Dendritic cell treated with granulocyte-macrophage colony-stimulating factor and Interleukin-4, amounts not matched to agents 40 ng/mL and 50 ng/mL, for 4 days (primary cell): ENCODE measurements around the gene OGFR.

ENCODE experiments used
- H3K27ac Mint-ChIP-seq: one replicate; pipeline ENCODE4 v1.8.0; 2022; ENCODE audit warnings: mild to moderate bottlenecking, mixed read lengths
- H3K27me3 Mint-ChIP-seq: one replicate; pipeline ENCODE4 v1.8.0; 2022; ENCODE audit warnings: mild to moderate bottlenecking, mixed read lengths
- H3K36me3 Mint-ChIP-seq: one replicate; pipeline ENCODE4 v1.8.0; 2022; ENCODE audit warnings: low read depth, mixed read lengths
- H3K4me1 Mint-ChIP-seq: one replicate; pipeline ENCODE4 v1.8.0; 2022; ENCODE audit warnings: low read depth, mixed read lengths
- H3K4me3 Mint-ChIP-seq: one replicate; pipeline ENCODE4 v1.8.0; 2022; ENCODE audit warnings: mild to moderate bottlenecking, moderate library complexity, mixed read lengths
- H3K9me3 Mint-ChIP-seq: one replicate; pipeline ENCODE4 v1.8.0; 2022; ENCODE audit warnings: mixed read lengths
- intact Hi-C: fragments of 100-400 bp; cut with micrococcal nuclease; formaldehyde crosslinking; loops from one replicate; pipeline ENCODE4 v1.15.0; 2022

OGFR gene

GRCh38 chr20:62773845-62774714, 30.6 kb upstream of the OGFR start:
- H3K27ac Mint-ChIP-seq: no peak overlapping the region
- H3K27me3 Mint-ChIP-seq: peaks cover 18% of the 10 kb centered on the region
- peaks cover 55% of the 10 kb centered on the region for H3K4me1 Mint-ChIP-seq
- H3K36me3 Mint-ChIP-seq: no peaks in the 10 kb centered on the region
- H3K9me3 Mint-ChIP-seq: peaks cover 8% of the 10 kb centered on the region
- intact Hi-C loops: no loop called here
- no peak overlapping the region for H3K4me3 Mint-ChIP-seq

DNA sequence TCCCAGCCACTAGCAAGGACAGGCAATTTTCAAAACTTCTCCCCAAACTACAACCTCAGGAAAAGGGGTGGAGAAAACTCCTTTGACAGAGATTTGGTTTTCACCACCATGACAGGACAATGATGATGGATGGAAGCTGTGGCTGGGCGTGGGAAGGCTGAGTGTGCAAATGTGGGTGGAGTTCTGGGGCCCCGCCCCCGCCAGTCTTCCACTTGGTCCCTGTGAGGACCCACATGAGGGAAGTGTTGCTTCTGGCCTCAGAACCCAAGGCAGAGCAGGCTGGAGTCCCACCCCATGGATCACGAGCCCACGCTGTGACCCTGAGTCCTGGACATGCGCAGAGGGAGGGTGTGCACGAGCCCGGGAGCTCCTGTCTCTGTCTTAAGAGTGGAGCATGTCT, 29.9 kb upstream of the OGFR start:
- H3K27me3 Mint-ChIP-seq: peaks cover 18% of the 10 kb centered on the region
- no peak overlapping the region for H3K4me3 Mint-ChIP-seq
- H3K4me1 Mint-ChIP-seq: peaks cover 55% of the 10 kb centered on the region
- intact Hi-C loops: no loop called here
- H3K9me3 Mint-ChIP-seq: peaks cover 8% of the 10 kb centered on the region
- H3K27ac Mint-ChIP-seq: no peak overlapping the region
- H3K36me3 Mint-ChIP-seq: no peaks in the 10 kb centered on the region

DNA sequence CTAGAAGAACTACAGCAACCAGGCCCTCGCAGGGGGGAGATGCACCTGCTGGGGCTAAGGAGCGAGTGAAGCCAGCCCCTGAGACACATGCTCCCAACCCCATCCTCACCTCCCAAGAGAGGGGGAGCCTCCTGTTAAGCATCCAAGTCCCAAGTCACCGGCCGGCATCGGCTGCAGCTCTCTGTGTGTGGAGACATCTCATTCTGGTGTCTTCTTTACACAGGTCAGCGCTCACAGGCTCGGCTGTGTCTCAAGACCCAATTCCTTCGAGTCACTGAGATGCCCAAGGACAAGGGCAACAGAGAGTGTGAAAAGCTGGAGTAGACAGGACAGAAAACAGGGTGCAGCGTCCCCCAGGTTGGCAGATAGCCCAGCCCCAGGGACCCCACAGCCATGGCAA, 29.4 kb upstream of the OGFR start:
- intact Hi-C loops: no loop called here
- H3K4me3 Mint-ChIP-seq: no peak overlapping the region
- no peaks in the 10 kb centered on the region for H3K36me3 Mint-ChIP-seq
- peaks cover 8% of the 10 kb centered on the region for H3K9me3 Mint-ChIP-seq
- peaks cover 18% of the 10 kb centered on the region for H3K27me3 Mint-ChIP-seq
- no peak overlapping the region for H3K27ac Mint-ChIP-seq
- H3K4me1 Mint-ChIP-seq: peaks cover 55% of the 10 kb centered on the region

GRCh38 chr20:62776035-62776691, 28.5 kb upstream of the OGFR start:
- Mint-ChIP-seq H3K4me3 (no peak overlapping the region), H3K27ac (no peak overlapping the region), H3K36me3 (no peaks in the 10 kb centered on the region), H3K9me3 (peaks cover 8% of the 10 kb centered on the region), H3K4me1 (peaks cover 55% of the 10 kb centered on the region), H3K27me3 (peaks cover 18% of the 10 kb centered on the region)
- intact Hi-C loops: no loop called here

- peaks cover 55% of the 10 kb centered on the region for H3K4me1 Mint-ChIP-seq
Measured at GRCh38 chr20:62776692-62777527, 27.7 kb upstream of the OGFR start.

DNA sequence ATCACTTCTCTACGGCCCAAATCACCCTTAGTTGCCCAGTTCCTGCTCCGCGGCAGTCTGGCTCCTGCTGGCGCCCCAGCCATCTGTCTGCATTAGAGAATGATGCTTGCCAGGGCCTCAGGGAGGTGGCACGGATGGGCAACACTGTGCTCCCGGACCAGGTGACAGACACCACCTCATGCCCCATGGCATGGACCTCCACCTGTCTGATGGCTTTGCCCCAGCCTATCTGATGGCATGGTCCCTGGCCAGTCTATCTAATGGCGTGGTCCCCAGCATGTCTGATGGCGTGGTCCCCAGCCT, 27.2 kb upstream of the OGFR start:
- Mint-ChIP-seq H3K27ac (no peak overlapping the region), H3K4me3 (no peak overlapping the region), H3K36me3 (no peaks in the 10 kb centered on the region), H3K4me1 (peaks cover 51% of the 10 kb centered on the region), H3K9me3 (peaks cover 8% of the 10 kb centered on the region), H3K27me3 (peaks cover 12% of the 10 kb centered on the region)
- intact Hi-C loops: no loop called here

More at GRCh38 chr20:62776692-62777527, 27.7 kb upstream of the OGFR start:
- H3K4me3 Mint-ChIP-seq: no peak overlapping the region
- intact Hi-C loops: no loop called here
- peaks cover 8% of the 10 kb centered on the region for H3K9me3 Mint-ChIP-seq
- peaks cover 13% of the 10 kb centered on the region for H3K27me3 Mint-ChIP-seq
- no peaks in the 10 kb centered on the region for H3K36me3 Mint-ChIP-seq
- no peak overlapping the region for H3K27ac Mint-ChIP-seq

DNA sequence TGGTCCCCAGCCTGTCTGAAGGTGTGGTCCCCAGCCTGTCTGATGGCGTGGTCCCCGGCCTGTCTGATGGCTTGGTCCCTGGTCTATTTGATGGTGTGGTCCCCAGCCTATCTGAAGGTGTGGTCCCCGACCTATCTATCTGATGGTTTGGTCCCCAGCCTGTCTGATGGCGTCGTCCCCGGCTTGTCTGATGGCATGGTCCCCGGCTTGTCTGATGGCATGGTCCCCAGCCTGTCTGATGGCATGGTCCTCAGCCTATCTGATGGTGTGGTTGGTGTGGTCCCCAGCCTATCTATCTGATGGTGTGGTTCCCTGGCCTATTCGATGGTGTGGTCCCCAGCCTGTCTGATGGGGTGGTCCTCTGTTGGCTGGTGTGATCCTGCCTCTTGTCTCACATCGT, 26.6 kb upstream of the OGFR start:
- Mint-ChIP-seq H3K4me3 (no peak overlapping the region), H3K27ac (no peak overlapping the region), H3K4me1 (peaks cover 51% of the 10 kb centered on the region), H3K36me3 (no peaks in the 10 kb centered on the region), H3K27me3 (peaks cover 10% of the 10 kb centered on the region), H3K9me3 (peaks cover 8% of the 10 kb centered on the region)
- intact Hi-C loops: no loop called here

DNA sequence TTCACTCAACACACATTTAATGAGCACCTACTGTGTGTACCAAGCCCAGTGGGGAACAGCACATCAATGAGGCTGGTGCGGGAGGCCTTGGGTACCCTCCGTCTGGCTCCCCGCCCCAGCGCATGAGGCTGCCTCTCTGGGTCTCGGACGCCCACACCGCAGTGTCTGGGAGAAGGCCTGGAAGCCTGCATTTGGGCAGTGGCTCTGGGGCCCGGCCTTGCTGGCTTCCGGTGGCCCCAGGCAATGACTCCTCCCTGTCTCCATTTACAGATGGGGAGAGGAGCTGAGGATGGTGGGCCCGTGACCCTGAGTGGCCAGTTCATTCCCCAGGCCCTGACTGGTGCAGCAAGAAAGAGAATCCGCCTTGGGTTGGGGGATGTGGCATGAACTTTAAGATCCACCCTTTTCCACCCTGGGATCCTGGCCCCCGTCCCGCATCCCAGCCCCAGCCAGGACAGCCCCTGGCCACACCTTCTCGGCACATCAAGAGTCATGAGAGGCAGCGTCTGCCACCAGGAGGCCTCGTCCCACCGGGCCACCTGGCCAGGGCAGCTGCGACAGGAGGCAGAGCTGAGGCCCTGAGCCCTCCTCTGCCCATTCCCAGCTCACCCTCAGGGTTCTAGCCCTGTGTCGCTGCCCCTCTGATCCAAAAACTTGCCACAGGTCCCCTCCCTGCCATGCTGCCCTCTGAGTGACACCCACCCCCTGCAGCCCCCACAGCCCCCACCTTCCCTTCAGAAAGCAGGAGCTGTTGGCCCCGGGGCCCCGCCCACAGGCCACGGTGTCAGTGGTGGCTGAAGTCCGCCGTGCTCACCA, 25.8 kb upstream of the OGFR start:
- no peak overlapping the region for H3K27ac Mint-ChIP-seq
- H3K36me3 Mint-ChIP-seq: no peaks in the 10 kb centered on the region
- peaks cover 8% of the 10 kb centered on the region for H3K9me3 Mint-ChIP-seq
- peaks cover 47% of the 10 kb centered on the region for H3K4me1 Mint-ChIP-seq
- peaks cover 5% of the 10 kb centered on the region for H3K27me3 Mint-ChIP-seq
- H3K4me3 Mint-ChIP-seq: no peak overlapping the region
- intact Hi-C loops: no loop called here

DNA sequence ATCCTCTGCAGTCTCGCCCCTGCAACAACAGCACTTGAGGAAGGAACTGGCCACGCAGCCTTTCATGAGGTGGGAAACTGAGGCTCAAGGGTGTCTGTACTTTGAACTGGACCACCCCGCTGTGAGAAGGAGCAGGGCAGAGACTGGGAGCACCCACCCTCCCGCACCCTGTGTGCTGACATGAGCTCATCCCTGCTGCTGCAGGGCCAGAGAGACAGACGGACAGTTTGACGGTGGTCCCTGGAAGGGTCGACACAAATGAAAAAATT, 25.3 kb upstream of the OGFR start:
- intact Hi-C loops: no loop called here
- Mint-ChIP-seq H3K27ac (no peak overlapping the region), H3K9me3 (peaks cover 8% of the 10 kb centered on the region), H3K36me3 (no peaks in the 10 kb centered on the region), H3K27me3 (peaks cover 2% of the 10 kb centered on the region), H3K4me1 (peaks cover 42% of the 10 kb centered on the region), H3K4me3 (no peak overlapping the region)

GRCh38 chr20:62780204-62780603, 24.4 kb upstream of the OGFR start:
- Mint-ChIP-seq H3K9me3 (peaks cover 8% of the 10 kb centered on the region), H3K36me3 (no peaks in the 10 kb centered on the region), H3K4me1 (peaks cover 33% of the 10 kb centered on the region), H3K27me3 (peaks cover 2% of the 10 kb centered on the region), H3K27ac (no peak overlapping the region), H3K4me3 (no peak overlapping the region)
- intact Hi-C loops: no loop called here

- peaks cover 28% of the 10 kb centered on the region for H3K4me1 Mint-ChIP-seq
- peaks cover 8% of the 10 kb centered on the region for H3K9me3 Mint-ChIP-seq
- intact Hi-C loops: no loop called here
- H3K27me3 Mint-ChIP-seq: peaks cover 2% of the 10 kb centered on the region
- H3K4me3 Mint-ChIP-seq: no peak overlapping the region
- H3K36me3 Mint-ChIP-seq: no peaks in the 10 kb centered on the region
- no peak overlapping the region for H3K27ac Mint-ChIP-seq
Measured at GRCh38 chr20:62780696-62781095, 23.9 kb upstream of the OGFR start.

GRCh38 chr20:62782149-62782892, 22.3 kb upstream of the OGFR start:
- Mint-ChIP-seq H3K9me3 (peaks cover 8% of the 10 kb centered on the region), H3K27me3 (peaks cover 2% of the 10 kb centered on the region), H3K36me3 (no peaks in the 10 kb centered on the region), H3K27ac (no peak overlapping the region), H3K4me1 (peaks cover 12% of the 10 kb centered on the region), H3K4me3 (no peak overlapping the region)
- intact Hi-C loops: no loop called here

- H3K27me3 Mint-ChIP-seq: peaks cover 2% of the 10 kb centered on the region
- peaks cover 6% of the 10 kb centered on the region for H3K36me3 Mint-ChIP-seq
- no peak overlapping the region for H3K27ac Mint-ChIP-seq
- H3K4me3 Mint-ChIP-seq: no peak overlapping the region
- peaks cover 13% of the 10 kb centered on the region for H3K9me3 Mint-ChIP-seq
- intact Hi-C loops: no loop called here
- peaks cover 14% of the 10 kb centered on the region for H3K4me1 Mint-ChIP-seq
Measured at GRCh38 chr20:62782893-62783278, 21.7 kb upstream of the OGFR start.
